Measurements from ENCODE around the gene SELENON.

- TF ChIP-seq CTCF (IDR thresholded peaks at IDR 0.05; ENCODE audit: insufficient read depth, low read depth, low read length) (no peak), EZH2 (IDR thresholded peaks at IDR 0.05; ENCODE audit: insufficient read depth, low read length) (no peak)
Observed at GRCh38 chr1:25774921-25775771, 24.8 kb upstream of the SELENON start.
